ENCODE data around the gene TWF2.

Gene TWF2

DNA sequence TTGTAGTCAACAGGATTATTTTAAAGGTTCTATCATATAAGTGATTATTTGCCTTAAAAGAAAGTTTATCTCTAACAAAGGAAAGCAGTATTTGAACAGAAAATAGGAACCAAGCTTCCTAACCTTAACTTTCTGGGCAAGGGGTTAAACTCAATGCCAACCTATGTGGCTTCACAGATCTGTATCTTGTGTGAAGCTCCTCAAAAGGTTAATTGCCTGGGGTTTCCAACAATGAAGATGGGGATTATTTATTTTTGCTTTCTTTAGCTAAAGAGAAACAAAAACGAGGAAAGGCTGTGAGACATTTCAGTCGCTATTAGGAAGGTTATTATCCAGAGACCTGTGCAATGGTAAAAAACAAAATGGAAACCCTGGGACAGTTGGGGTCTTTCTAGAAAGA is 40.6 kb upstream of the TWF2 start:
- H4K20me1 ChIP-seq (ENCODE audit: insufficient read depth, low read length, poor library complexity, severe bottlenecking), result peaks cover 32% of the 10 kb centered on the region
- no peaks in the 10 kb centered on the region for H3K36me3 ChIP-seq (ENCODE audit: insufficient read depth, low read length)
- peak overlapping the region; percentile 78 for H3K9ac ChIP-seq (ENCODE audit: low read depth, low read length, poor library complexity, severe bottlenecking)
- peak overlapping the region; percentile 93 for H3K4me3 ChIP-seq (ENCODE audit: low read length, poor library complexity, severe bottlenecking)
- H3K4me2 ChIP-seq (ENCODE audit: low read depth, low read length, poor library complexity, severe bottlenecking), result peak overlapping the region; percentile 80
- no peaks in the 10 kb centered on the region for H3K9me3 ChIP-seq (ENCODE audit: insufficient read depth, low read depth, low read length)
- H2AFZ ChIP-seq (ENCODE audit: low read length), result no peak overlapping the region
- H3K9me2 ChIP-seq (replicated peaks; ENCODE audit: low read depth, low read length), result no peaks in the 10 kb centered on the region
- no peak for TF ChIP-seq EZH2phosphoT487 (IDR thresholded peaks at IDR 0.05; ENCODE audit: borderline replicate concordance)
- TF ChIP-seq CTCF (conservative IDR thresholded peaks at IDR 0.05; ENCODE audit: low read length), result no peak
- peaks cover 38% of the 10 kb centered on the region for H3K4me1 ChIP-seq (ENCODE audit: insufficient read depth, low read length, poor library complexity, severe bottlenecking)
- H3K79me2 ChIP-seq (ENCODE audit: insufficient read depth, low read length), result peaks cover 48% of the 10 kb centered on the region
- peaks cover 7% of the 10 kb centered on the region; the same call in 1 of the 2 replicates for H3F3A ChIP-seq (ENCODE audit: low read depth)
- H3K27me3 ChIP-seq (ENCODE audit: insufficient read depth, low read length, poor library complexity, severe bottlenecking), result no peaks in the 10 kb centered on the region

DNA sequence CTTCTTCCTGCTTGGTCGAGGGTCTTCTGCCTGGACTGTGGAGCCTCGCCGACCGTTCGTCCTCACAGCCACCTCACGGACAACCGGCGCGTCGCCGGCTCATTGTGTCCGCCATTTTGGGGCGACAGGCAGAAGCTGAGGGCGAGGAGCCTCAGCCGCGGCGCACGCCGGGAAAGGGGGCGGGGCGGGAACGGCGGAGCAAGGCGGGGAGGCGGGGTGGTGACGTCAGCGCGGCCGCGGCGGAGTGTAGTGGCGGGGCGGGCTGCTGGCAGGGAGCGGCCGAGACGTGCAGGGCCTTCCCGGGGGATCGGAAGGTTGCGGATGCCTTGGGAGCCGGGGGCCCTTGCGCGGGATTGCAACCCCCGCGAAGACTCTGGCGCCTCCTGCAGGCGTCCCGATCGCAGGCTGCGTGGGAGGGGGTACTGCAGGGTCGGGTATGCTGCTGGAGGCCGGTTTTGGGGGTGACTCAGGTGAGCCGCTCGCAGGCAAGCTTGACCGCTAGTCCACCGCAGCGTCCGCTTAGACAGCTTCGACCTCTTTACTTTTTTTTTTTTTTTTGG is 39.6 kb upstream of the TWF2 start, which contains the start of gene WDR82:
Gene WDR82, minus strand, starts transcription at position 140 of the 560 bp plus-strand sequence. CDS start 288 bp downstream, outside the sequence.
- Histone ChIP-seq H3F3A (ENCODE audit: low read depth) (peaks cover 7% of the 10 kb centered on the region; the same call in 1 of the 2 replicates), H3K4me1 (ENCODE audit: insufficient read depth, low read length, poor library complexity, severe bottlenecking) (peaks cover 42% of the 10 kb centered on the region), H3K36me3 (ENCODE audit: insufficient read depth, low read length) (no peaks in the 10 kb centered on the region), H3K4me3 (ENCODE audit: low read length, poor library complexity, severe bottlenecking) (peak within 1 kb of the TSS; percentile 93), H3K9me2 (replicated peaks; ENCODE audit: low read depth, low read length) (no peaks in the 10 kb centered on the region), H2AFZ (ENCODE audit: low read length) (peak within 1 kb of the TSS; percentile 33), H3K27me3 (ENCODE audit: insufficient read depth, low read length, poor library complexity, severe bottlenecking) (no peaks in the 10 kb centered on the region), H3K9ac (ENCODE audit: low read depth, low read length, poor library complexity, severe bottlenecking) (peak within 1 kb of the TSS; percentile 78), H4K20me1 (ENCODE audit: insufficient read depth, low read length, poor library complexity, severe bottlenecking) (peaks cover 42% of the 10 kb centered on the region), H3K9me3 (ENCODE audit: insufficient read depth, low read depth, low read length) (no peaks in the 10 kb centered on the region), H3K79me2 (ENCODE audit: insufficient read depth, low read length) (peaks cover 58% of the 10 kb centered on the region), H3K4me2 (ENCODE audit: low read depth, low read length, poor library complexity, severe bottlenecking) (peak within 1 kb of the TSS; percentile 99)
- TF ChIP-seq CTCF (conservative IDR thresholded peaks at IDR 0.05; ENCODE audit: low read length), result peak; percentile 52
- TF ChIP-seq EZH2phosphoT487 (IDR thresholded peaks at IDR 0.05; ENCODE audit: borderline replicate concordance), result no peak

DNA sequence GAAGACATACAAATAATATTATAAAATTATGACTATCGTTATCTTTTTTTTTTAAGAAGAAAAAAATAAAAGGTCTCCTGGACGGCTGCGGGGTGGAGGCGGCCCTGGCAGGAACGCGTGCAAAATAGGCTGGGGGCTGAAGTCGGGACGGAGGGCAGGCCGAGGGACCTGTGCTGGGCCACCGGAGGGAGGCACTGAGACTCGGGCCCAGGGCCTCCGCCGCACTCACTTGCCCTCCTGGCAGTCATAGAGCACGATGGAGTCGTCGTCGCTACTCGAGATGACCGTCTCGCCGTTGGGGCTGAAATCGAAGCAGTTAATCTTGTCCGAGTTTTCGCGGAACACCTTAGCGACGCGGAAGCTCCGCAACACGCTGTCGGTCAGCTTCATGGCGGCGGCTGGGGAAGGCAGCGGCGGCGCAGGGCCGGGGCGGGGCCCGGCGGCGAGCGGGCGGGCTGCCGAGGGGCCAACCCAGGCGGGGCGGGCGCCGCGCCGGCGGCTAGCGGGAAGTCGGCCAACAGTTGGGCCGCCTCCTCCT is 39.1 kb upstream of the TWF2 start:
- Histone ChIP-seq H3K9ac (ENCODE audit: low read depth, low read length, poor library complexity, severe bottlenecking) (peak overlapping the region; percentile 78), H3F3A (ENCODE audit: low read depth) (peaks cover 7% of the 10 kb centered on the region; the same call in 1 of the 2 replicates), H3K4me1 (ENCODE audit: insufficient read depth, low read length, poor library complexity, severe bottlenecking) (peaks cover 48% of the 10 kb centered on the region), H3K9me3 (ENCODE audit: insufficient read depth, low read depth, low read length) (no peaks in the 10 kb centered on the region), H3K4me2 (ENCODE audit: low read depth, low read length, poor library complexity, severe bottlenecking) (peak overlapping the region; percentile 99), H4K20me1 (ENCODE audit: insufficient read depth, low read length, poor library complexity, severe bottlenecking) (peaks cover 48% of the 10 kb centered on the region), H3K79me2 (ENCODE audit: insufficient read depth, low read length) (peaks cover 63% of the 10 kb centered on the region), H3K4me3 (ENCODE audit: low read length, poor library complexity, severe bottlenecking) (peak overlapping the region; percentile 93), H3K27me3 (ENCODE audit: insufficient read depth, low read length, poor library complexity, severe bottlenecking) (no peaks in the 10 kb centered on the region), H2AFZ (ENCODE audit: low read length) (peak overlapping the region; percentile 33; the same call in 1 of the 2 replicates), H3K36me3 (ENCODE audit: insufficient read depth, low read length) (peaks cover under 1% of the 10 kb centered on the region; the same call in 1 of the 2 replicates), H3K9me2 (replicated peaks; ENCODE audit: low read depth, low read length) (no peaks in the 10 kb centered on the region)
- TF ChIP-seq CTCF (conservative IDR thresholded peaks at IDR 0.05; ENCODE audit: low read length), result peak; percentile 16
- TF ChIP-seq EZH2phosphoT487 (IDR thresholded peaks at IDR 0.05; ENCODE audit: borderline replicate concordance), result no peak
